Retinal pigment epithelial cell (primary cell): Measurements from ENCODE around the gene ZNHIT6.

ENCODE experiments used
- DNase-seq: peaks from one replicate; pipeline ENCODE4 v3.0.0-alpha.2; 2010; ENCODE audit warnings: low read depth
- H3K4me3 ChIP-seq: 2 replicates; pipeline ENCODE4 v1.5.1; 2011; ENCODE audit warnings: mild to moderate bottlenecking, low read length, control low read depth, moderate library complexity
- CTCF ChIP-seq: conservative IDR thresholded peaks from 2 replicates; pipeline ENCODE4 v1.5.1; 2011; ENCODE audit warnings: low read depth, low read length, control low read depth, inconsistent platforms

ZNHIT6 gene

GRCh38 chr1:85672031-85672660, 36.1 kb downstream of the ZNHIT6 start:
- DNase-seq: no peak
- no peak for TF ChIP-seq CTCF
- H3K4me3 ChIP-seq: no peak overlapping the region

GRCh38 chr1:85665932-85666331, 42.3 kb downstream of the ZNHIT6 start:
- no peak for TF ChIP-seq CTCF
- no peak overlapping the region for H3K4me3 ChIP-seq
- no peak for DNase-seq

GRCh38 chr1:85663382-85663781, 44.9 kb downstream of the ZNHIT6 start:
- H3K4me3 ChIP-seq: no peak overlapping the region
- DNase-seq: no peak
- no peak for TF ChIP-seq CTCF

DNA sequence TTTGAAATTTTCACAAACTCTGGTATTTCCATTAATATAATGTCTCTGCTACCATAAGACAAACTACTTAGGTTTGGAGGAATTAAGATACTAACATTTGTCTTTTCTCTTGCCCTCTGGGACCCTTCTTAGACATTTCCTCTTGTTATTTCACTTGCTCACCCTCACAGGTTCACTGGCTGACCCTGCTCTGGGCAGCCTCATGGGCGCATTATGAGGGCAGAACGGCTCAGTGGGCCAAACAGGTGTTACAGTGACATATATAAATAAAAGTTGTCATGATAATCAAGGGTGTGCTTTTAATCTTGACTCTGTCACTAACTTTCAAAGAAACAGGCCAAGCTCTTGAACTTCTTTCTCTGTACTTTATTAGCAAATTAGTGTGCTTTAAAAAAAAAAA, 46.5 kb downstream of the ZNHIT6 start:
- H3K4me3 ChIP-seq: no peak overlapping the region
- DNase-seq: no peak
- no peak for TF ChIP-seq CTCF

GRCh38 chr1:85660541-85660940, 47.7 kb downstream of the ZNHIT6 start:
- H3K4me3 ChIP-seq: no peak overlapping the region
- no peak for TF ChIP-seq CTCF
- no peak for DNase-seq

DNA sequence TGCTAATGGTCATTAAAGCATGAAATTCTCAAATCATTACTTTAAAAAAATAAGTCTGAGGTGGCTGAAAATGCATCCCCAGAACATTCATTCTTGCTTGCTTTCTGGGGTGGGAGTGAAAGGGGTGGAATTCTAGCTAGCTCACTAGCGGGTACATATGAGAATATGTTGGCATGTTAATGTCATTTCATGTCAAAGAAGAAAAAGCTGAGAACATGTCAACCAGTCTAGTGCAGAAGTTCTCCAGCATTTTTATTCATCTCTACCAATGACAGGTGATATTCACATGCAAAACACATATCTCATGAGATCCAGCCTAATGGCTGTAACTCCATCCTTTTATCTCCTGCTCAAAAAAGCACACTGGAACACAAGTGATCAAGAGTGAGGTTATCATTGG, 49.1 kb downstream of the ZNHIT6 start:
- no peak for TF ChIP-seq CTCF
- DNase-seq: no peak

DNA sequence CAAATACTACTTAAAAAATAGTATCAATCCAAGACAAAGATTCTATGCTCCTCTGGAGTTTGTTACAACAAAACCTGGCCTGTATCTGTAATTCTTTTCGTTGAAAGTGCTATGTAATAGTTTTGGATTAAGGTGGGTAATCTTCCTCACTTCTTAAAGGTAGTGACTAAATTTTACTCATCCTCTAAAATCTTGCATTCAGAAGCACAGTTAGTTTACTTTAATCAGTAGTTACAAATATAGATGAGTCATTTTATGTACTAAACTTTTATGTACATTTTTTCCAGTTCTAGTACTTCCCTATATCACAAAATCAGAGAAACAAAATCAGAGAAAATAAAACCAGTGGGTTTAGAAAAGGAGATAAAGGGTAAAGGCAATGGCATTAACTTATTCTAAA, 51.3 kb downstream of the ZNHIT6 start:
- no peak for TF ChIP-seq CTCF
- H3K4me3 ChIP-seq: no peak overlapping the region
- DNase-seq: no peak

More for the DNA sequence above, 49.1 kb downstream of the ZNHIT6 start:
- H3K4me3 ChIP-seq: no peak overlapping the region
